GM12892 (cell line): ENCODE results near the gene TCEANC2.

ENCODE experiments used
- POLR2A ChIP-seq: IDR thresholded peaks from 2 replicates; pipeline ENCODE4 v1.6.1; 2011; ENCODE audit warnings: low read depth, low read length, control low read depth
- POLR2AphosphoS5 ChIP-seq: IDR thresholded peaks from 2 replicates; pipeline ENCODE4 v1.6.1; 2011; ENCODE audit warnings: low read depth, low read length, control low read depth

GRCh38 chr1:54142146-54142900 lies 88.9 kb downstream of the TCEANC2 start:
- TF ChIP-seq POLR2A (no peak), POLR2AphosphoS5 (no peak)
